Neural cell (in vitro differentiated cells): Measurements from ENCODE around the gene ITGA3. TPM values are rescaled to one million over a fixed set of nuclear protein-coding genes. Genes with fewer than 3 reads are reported as not detected.

Experiments used
- H2AFZ ChIP-seq: fragments of 200-600, 300-800 bp; sonication (generic), shearing (Covaris generic); 2 replicates; pipeline ENCODE4 v1.6.0; 2014; ENCODE audit warnings: low read depth, mild to moderate bottlenecking, antibody characterized with exemption, low read length, moderate library complexity
- H3F3A ChIP-seq: fragments of 200-600 bp; shearing (Covaris generic); 2 replicates; pipeline ENCODE4 v1.6.1; 2016; ENCODE audit warnings: mild to moderate bottlenecking, moderate library complexity, mixed read lengths, antibody characterized with exemption, low read length; ENCODE audit not compliant: insufficient read depth, poor library complexity, severe bottlenecking
- H3K27ac ChIP-seq: fragments of 200-600, 300-800 bp; sonication (generic), shearing (Covaris generic); 2 replicates; pipeline ENCODE4 v1.5.1; 2014; ENCODE audit warnings: mild to moderate bottlenecking, low read length, moderate library complexity
- H3K27me3 ChIP-seq: fragments of 300-800, 200-600 bp; sonication (generic), shearing (Covaris generic); 2 replicates; pipeline ENCODE4 v1.6.0; 2014; ENCODE audit warnings: mild to moderate bottlenecking, low read depth, low read length, moderate library complexity; ENCODE audit not compliant: insufficient read depth
- H3K36me3 ChIP-seq: fragments of 300-800, 200-600 bp; sonication (generic), shearing (Covaris generic); 2 replicates; pipeline ENCODE4 v1.5.1; 2014; ENCODE audit warnings: mild to moderate bottlenecking, antibody characterized with exemption, low read length, moderate library complexity; ENCODE audit not compliant: insufficient read depth
- H3K4me2 ChIP-seq: fragments of 300-800, 200-600 bp; sonication (generic), shearing (Covaris generic); 2 replicates; pipeline ENCODE4 v1.6.0; 2014; ENCODE audit warnings: mild to moderate bottlenecking, low read length
- H3K4me3 ChIP-seq: fragments of 300-800, 200-600 bp; sonication (generic), shearing (Covaris generic); 2 replicates; pipeline ENCODE4 v1.5.1; 2014; ENCODE audit warnings: mild to moderate bottlenecking, low read length, moderate library complexity
- H3K79me2 ChIP-seq: fragments of 200-600 bp; shearing (Covaris generic); replicated peaks from 2 replicates; pipeline ENCODE4 v1.6.0; 2014; ENCODE audit warnings: mild to moderate bottlenecking, low read length, moderate library complexity; ENCODE audit not compliant: insufficient read depth
- H3K9ac ChIP-seq: fragments of 300-800, 200-600 bp; sonication (generic), shearing (Covaris generic); 2 replicates; pipeline ENCODE4 v1.6.1; 2016; ENCODE audit warnings: mild to moderate bottlenecking, low read length, mixed read lengths
- H3K9me2 ChIP-seq: fragments of 200-600 bp; shearing (Covaris generic); 2 replicates; pipeline ENCODE4 v1.6.1; 2016; ENCODE audit warnings: mild to moderate bottlenecking, low read length, mixed read lengths; ENCODE audit not compliant: insufficient read depth
- H3K9me3 ChIP-seq: fragments of 200-600, 300-800 bp; sonication (generic), shearing (Covaris generic); 2 replicates; pipeline ENCODE4 v1.6.1; 2016; ENCODE audit warnings: mild to moderate bottlenecking, mixed run types, low read length, moderate library complexity, mixed read lengths
- H4K20me1 ChIP-seq: fragments of 200-600 bp; shearing (Covaris generic); 2 replicates; pipeline ENCODE4 v1.6.1; 2016; ENCODE audit warnings: mild to moderate bottlenecking, mixed run types; ENCODE audit not compliant: insufficient read depth
- EP300 ChIP-seq: fragments of 450-650 bp; conservative IDR thresholded peaks from 2 replicates; pipeline ENCODE4 v1.6.1; 2014; ENCODE audit warnings: antibody characterized with exemption, mild to moderate bottlenecking, moderate library complexity; ENCODE audit not compliant: poor library complexity, severe bottlenecking
- EZH2 ChIP-seq: fragments of 200-600, 300-800 bp; shearing (Covaris generic), sonication (generic); IDR thresholded peaks from 2 replicates; pipeline ENCODE4 v1.6.1; 2014; ENCODE audit warnings: antibody characterized with exemption, low read length, borderline replicate concordance, mild to moderate bottlenecking; ENCODE audit not compliant: insufficient read depth, poor library complexity, severe bottlenecking
- MXI1 ChIP-seq: fragments of 450-650 bp; conservative IDR thresholded peaks from 2 replicates; pipeline ENCODE4 v1.6.1; 2014; ENCODE audit warnings: antibody characterized with exemption, mild to moderate bottlenecking; ENCODE audit not compliant: poor library complexity, severe bottlenecking
- POLR2AphosphoS5 ChIP-seq: IDR thresholded peaks from 2 replicates; pipeline ENCODE4 v1.6.1; 2012
- RAD21 ChIP-seq: fragments of 450-650 bp; conservative IDR thresholded peaks from 2 replicates; pipeline ENCODE4 v1.6.1; 2014; ENCODE audit warnings: antibody characterized with exemption, mild to moderate bottlenecking, moderate library complexity
- SMC3 ChIP-seq: fragments of 450-650 bp; conservative IDR thresholded peaks from 2 replicates; pipeline ENCODE4 v1.6.1; 2014; ENCODE audit warnings: antibody characterized with exemption, mild to moderate bottlenecking, moderate library complexity; ENCODE audit not compliant: poor library complexity
- TAF1 ChIP-seq: IDR thresholded peaks from 2 replicates; pipeline ENCODE4 v1.6.1; 2012; ENCODE audit warnings: low read depth
- polyA plus RNA-seq: library from polyadenylated mRNA; depleted of rRNA; stranded (reverse); fragments of >200 nt; gene quantifications from 2 replicates; pipeline ENCODE4 v1.2.3, GENCODE V29; 2014
- TF ChIP-seq, protein P1 (sequence below): IDR thresholded peaks from 2 replicates; pipeline ENCODE4 v1.6.1; 2012; ENCODE audit warnings: borderline replicate concordance
- TF ChIP-seq, protein P2 (sequence below): fragments of 450-650 bp; IDR thresholded peaks from 2 replicates; pipeline ENCODE4 v1.5.1; 2014; ENCODE audit warnings: antibody characterized with exemption, mild to moderate bottlenecking, moderate library complexity; ENCODE audit not compliant: poor library complexity, severe bottlenecking

The ITGA3 gene
- polyA plus RNA-seq, 1 donor from 2014 or later = 33.0 TPM

DNA sequence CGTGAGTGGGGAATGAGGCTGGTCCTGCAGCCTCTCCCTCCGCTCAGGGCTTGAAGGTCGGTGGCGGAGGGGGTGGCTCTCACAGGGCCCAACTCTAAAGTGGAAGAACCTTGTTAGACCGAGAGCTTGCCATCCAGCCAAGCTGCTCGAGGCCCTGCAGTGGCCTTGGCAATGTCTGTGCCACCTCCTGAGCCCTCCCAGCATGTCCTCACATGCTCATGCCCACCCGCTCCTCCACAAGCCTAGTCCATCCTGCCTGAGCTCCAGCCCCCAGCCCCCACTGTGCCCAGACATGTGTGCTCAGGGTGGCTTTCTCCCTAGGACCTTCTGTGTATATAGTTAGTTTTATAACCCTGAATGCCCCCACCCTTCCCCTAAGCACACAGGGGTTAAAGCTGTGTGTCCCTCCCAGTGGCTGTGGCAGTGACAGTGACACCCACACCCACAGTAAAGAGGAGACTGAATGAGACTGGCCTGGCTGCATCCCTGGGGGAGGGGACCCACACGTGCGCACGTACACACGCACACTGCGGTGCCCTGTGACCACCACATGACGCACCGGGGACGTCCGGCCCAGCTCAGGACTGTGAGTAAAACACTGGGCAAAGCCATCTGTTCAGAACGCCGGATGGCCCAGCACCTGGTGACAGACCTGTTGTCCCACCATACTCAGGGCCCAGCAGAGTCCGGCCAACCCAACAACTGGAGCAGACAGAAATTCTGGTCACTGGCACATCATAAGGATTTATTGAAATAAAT, 54.9 kb downstream of the ITGA3 start:
- H3K27ac ChIP-seq = no peak overlapping the region
- H4K20me1 ChIP-seq = no peaks in the 10 kb centered on the region
- H3K9me3 ChIP-seq = no peaks in the 10 kb centered on the region
- H3K4me2 ChIP-seq = no peak overlapping the region
- no peak overlapping the region for H3K9ac ChIP-seq
- no peak overlapping the region for H3K4me3 ChIP-seq
- no peaks in the 10 kb centered on the region for H3F3A ChIP-seq
- no peaks in the 10 kb centered on the region for H3K27me3 ChIP-seq
- no peaks in the 10 kb centered on the region for H3K9me2 ChIP-seq
- no peaks in the 10 kb centered on the region for H3K79me2 ChIP-seq
- peaks cover 7% of the 10 kb centered on the region for H3K36me3 ChIP-seq
- TF ChIP-seq RAD21 (no peak), TAF1 (no peak), MXI1 (no peak), POLR2AphosphoS5 (no peak), SMC3 (no peak), EP300 (no peak), EZH2 (no peak)
- TF ChIP-seq, protein P1, sequence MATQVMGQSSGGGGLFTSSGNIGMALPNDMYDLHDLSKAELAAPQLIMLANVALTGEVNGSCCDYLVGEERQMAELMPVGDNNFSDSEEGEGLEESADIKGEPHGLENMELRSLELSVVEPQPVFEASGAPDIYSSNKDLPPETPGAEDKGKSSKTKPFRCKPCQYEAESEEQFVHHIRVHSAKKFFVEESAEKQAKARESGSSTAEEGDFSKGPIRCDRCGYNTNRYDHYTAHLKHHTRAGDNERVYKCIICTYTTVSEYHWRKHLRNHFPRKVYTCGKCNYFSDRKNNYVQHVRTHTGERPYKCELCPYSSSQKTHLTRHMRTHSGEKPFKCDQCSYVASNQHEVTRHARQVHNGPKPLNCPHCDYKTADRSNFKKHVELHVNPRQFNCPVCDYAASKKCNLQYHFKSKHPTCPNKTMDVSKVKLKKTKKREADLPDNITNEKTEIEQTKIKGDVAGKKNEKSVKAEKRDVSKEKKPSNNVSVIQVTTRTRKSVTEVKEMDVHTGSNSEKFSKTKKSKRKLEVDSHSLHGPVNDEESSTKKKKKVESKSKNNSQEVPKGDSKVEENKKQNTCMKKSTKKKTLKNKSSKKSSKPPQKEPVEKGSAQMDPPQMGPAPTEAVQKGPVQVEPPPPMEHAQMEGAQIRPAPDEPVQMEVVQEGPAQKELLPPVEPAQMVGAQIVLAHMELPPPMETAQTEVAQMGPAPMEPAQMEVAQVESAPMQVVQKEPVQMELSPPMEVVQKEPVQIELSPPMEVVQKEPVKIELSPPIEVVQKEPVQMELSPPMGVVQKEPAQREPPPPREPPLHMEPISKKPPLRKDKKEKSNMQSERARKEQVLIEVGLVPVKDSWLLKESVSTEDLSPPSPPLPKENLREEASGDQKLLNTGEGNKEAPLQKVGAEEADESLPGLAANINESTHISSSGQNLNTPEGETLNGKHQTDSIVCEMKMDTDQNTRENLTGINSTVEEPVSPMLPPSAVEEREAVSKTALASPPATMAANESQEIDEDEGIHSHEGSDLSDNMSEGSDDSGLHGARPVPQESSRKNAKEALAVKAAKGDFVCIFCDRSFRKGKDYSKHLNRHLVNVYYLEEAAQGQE = no peak
- TF ChIP-seq, protein P2, sequence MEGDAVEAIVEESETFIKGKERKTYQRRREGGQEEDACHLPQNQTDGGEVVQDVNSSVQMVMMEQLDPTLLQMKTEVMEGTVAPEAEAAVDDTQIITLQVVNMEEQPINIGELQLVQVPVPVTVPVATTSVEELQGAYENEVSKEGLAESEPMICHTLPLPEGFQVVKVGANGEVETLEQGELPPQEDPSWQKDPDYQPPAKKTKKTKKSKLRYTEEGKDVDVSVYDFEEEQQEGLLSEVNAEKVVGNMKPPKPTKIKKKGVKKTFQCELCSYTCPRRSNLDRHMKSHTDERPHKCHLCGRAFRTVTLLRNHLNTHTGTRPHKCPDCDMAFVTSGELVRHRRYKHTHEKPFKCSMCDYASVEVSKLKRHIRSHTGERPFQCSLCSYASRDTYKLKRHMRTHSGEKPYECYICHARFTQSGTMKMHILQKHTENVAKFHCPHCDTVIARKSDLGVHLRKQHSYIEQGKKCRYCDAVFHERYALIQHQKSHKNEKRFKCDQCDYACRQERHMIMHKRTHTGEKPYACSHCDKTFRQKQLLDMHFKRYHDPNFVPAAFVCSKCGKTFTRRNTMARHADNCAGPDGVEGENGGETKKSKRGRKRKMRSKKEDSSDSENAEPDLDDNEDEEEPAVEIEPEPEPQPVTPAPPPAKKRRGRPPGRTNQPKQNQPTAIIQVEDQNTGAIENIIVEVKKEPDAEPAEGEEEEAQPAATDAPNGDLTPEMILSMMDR = no peak
- H2AFZ ChIP-seq = no peak overlapping the region

DNA sequence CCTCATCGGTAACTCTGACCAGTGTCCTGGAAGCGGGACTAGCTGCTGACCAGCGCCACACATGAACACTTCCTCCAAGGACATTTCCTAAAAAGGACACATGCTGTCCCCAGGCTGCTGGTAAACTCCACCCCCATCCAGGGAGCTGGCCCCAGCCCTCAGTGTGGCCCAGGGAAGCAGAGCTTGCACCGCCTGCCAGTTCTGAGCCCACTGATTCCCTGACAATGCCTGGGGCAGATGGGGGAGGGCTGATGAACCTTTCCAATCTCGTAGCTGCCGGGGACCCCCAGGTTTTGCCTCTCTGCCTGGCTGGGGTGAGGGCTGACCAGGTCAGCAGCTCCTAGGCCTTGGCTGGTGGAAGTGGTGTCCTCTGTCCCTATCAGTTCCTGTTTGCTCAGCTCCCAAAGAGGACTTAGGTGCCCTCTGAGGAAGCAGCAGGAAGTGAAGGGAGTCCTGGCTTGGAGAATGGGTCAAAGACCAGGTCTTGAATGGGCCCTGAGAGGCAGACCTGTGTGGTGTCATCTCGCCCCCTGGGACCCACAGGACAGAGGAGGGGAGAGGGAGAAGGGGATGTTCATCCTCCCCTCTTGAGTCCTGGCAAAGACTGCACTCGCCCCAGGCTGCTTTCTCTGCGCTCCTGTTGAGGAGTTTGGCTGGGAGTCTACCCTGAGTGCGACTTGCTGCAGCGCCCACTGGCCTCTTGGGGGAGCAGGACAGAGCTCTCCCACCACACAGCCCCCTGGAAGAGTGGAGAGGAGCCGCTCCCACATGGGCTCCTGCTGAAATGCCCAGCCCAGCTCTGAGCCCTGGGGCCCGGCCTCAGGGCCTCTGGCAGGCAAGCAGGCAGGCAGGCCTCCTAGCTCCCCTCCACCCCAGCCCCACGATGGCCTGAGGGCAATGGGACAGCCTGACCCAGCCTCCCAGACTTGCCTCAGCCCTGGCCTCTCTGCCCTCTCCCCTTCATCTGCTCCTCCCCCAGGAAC, 56.1 kb downstream of the ITGA3 start:
- TF ChIP-seq SMC3 = no peak
- no peak for TF ChIP-seq POLR2AphosphoS5
- no peak for TF ChIP-seq EZH2
- TF ChIP-seq, protein P2 = no peak
- TF ChIP-seq, protein P1 = no peak
- no peak for TF ChIP-seq TAF1
- no peak for TF ChIP-seq EP300
- no peak for TF ChIP-seq MXI1
- no peak for TF ChIP-seq RAD21
- Histone ChIP-seq H3K27me3 (no peaks in the 10 kb centered on the region), H3K9me3 (no peaks in the 10 kb centered on the region), H3K4me3 (no peak overlapping the region), H3K9ac (no peak overlapping the region), H3K27ac (no peak overlapping the region), H2AFZ (no peak overlapping the region), H3K79me2 (no peaks in the 10 kb centered on the region), H3F3A (no peaks in the 10 kb centered on the region), H3K9me2 (no peaks in the 10 kb centered on the region), H4K20me1 (no peaks in the 10 kb centered on the region), H3K36me3 (peaks cover 7% of the 10 kb centered on the region), H3K4me2 (no peak overlapping the region)
